CMK (cell line): ENCODE data around the gene KLHL8.
A peak's percentile ranks its signal among the peaks of the same experiment; 100 is the strongest.

Experiments used
- DNase-seq: peaks from one replicate; pipeline ENCODE4 v3.0.0-alpha.2; 2010; ENCODE audit warnings: low read depth

Gene KLHL8

DNA sequence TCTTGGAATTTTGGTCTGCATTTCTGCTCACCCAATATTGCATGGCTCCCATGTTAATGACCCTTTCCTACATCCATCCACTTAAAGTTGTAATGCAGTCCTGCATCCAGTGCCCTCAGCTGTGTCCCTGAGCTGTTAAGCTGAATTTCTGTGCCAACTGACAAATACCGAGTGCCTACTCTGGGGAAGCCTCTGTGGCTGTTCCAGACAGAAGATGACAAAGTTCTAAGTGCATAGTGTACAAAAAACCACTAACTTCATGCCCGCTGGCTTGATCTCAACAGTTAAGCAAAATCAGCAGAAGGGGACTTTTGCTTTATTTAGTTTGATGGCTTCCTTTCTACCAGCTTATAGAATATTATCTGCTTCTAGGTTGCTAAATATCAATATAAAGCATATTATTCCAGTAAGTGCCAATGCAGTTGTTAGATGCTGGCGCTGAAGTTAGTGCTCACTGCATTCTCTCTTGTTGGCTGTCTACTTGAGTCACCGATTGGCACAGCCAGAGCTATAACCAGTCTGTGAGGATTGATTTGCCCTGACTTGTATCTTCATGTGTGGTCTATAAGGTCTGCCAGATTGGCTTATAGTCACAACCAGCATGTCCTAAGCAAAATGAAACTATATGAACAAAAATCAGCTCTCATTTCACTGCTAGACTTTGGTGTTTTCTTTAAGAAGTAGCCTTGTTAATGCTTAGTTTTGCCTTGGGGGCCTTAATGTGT, 98.9 kb downstream of the KLHL8 start:
- no peak for DNase-seq

DNA sequence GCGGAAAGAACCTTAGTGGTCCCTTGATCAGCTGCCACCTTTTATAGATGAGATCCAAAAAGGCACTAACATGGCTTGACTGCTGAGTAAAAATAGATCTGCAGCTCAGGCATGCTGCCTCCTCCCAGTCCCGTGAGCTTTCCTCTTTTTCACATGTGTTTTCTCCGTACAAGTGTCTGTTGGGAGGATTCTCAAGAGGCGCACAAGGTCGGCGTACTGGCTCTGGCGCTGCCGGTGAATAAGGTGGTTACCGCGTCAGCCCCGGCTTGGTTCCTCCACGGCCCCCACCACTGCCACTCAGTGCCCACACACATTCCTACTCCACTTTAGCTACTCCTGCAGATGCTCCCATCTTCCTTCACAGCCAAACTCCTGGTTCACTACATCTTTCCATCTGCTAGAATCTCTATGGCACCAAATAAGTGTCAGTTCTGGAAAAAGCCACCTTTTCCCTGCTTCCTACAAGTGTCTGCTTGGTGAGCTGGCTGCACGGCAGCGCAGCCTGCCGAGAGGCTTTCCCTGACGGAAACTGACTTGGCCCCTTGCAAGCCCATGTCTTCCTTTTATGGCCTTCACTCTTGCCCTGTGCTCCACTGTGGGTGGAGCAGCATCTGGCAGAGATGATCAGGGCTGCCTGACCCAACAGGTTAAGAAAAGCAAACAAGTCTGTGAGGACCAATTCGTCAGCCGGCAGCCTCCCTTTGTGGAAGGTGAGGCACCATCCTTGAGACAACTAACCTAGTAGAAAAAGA, 99.8 kb downstream of the KLHL8 start:
- no peak for DNase-seq

DNA sequence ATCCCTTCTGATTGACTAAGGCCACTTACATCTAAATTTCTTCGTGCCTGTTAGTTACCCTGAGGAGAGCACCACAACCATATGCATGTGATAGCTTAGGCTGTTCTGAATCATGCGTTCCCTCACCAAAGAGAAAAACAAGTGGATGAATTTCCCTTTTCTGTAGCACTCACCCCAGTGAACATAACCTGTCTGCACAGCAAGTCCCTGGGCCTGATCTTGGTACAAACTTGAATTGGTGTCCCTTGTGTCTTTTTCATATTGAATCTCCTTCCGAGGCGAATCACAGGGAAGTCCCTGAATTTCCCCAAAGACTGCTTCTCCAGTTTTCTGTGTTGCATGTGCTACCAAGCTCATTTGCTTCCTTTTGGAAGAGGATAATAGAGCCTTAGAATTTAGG, 100.4 kb downstream of the KLHL8 start:
- no peak for DNase-seq

DNA sequence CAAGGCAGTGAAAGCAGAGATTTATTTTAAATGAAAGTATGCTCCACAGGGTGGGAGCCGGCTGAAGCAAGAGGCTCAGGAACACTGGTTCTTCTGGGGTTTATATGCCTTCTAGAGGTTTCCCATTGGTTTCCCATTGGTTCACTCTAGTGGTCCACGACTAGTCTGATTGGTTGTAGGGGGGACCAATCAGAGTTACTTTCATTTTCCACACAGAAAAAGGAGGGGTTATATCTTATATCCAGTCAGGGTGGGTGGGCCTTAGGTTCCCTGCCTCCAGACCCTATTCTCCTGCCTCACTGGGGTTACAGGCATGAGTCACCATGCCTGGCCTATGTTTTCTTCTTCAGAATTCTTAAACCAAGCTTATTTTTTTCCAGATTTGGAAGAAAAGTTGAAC, 101.6 kb downstream of the KLHL8 start:
- DNase-seq: no peak

DNA sequence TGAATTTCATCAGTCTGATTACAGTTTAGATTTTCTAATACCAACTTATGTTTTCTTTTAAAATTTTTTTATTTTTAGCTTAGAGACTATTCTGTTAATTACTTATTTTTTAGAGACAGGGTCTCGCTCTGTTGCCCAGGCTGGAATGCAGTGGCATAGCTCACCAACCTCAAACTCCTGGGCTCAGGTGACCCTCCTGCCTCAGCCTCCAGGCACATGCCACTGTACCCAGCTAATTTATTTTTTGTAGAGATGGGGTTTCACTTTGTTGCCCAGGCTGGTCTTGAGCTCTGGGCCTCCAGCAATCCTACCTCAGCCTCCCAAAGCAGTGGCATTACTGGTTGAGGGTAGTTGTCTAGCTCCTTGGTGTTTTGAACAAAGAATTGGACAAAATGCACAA, 102.0 kb downstream of the KLHL8 start:
- DNase-seq: no peak

DNA sequence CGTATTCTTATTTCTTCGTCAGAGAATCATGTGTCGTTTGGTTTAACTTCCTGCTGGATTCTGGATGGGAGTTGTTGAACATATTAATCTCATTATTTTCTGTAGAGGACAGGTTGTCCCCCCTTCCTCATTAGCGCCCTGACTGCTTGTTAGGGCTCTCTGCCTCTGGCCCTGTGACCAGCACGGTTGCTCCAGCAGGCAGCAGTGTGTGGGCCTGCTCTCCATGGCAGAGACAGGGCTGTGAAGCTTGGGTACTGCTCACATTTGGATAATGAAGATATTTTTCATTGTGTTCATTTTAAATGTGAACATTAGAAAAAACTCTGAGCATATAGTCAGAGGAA, 102.7 kb downstream of the KLHL8 start:
- no peak for DNase-seq

DNA sequence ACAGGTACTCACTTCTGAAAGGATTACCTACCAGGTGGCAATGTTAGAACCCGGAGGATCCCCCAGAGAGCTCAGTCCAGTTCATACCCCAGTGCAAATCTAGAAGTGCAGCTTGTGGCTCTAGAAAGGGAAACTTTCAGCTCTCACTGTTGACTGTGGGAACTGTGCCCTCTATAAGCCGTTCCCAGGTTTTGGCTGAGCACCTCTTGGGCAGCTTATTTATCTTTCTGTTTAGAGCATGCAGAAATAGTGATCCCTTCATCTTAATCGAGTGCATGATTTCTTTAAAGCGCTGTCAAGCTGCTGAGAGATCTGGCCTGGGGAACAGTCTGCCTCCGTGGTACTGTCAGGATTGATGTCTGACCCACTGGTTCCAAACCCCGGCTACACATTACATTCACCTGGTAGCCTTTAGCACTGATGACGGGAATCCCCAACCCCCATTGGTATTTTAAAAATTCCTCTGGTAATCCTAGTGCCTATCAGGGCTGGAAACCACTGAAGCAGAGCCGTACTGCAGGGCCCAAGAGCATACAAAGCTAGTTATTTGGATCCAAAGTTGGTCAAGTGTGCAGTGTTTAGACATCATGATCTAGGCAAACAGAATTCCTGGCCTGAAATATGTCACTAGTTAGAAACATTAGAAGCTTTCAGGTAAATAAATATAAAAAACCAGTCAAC, 103.2 kb downstream of the KLHL8 start:
- no peak for DNase-seq

DNA sequence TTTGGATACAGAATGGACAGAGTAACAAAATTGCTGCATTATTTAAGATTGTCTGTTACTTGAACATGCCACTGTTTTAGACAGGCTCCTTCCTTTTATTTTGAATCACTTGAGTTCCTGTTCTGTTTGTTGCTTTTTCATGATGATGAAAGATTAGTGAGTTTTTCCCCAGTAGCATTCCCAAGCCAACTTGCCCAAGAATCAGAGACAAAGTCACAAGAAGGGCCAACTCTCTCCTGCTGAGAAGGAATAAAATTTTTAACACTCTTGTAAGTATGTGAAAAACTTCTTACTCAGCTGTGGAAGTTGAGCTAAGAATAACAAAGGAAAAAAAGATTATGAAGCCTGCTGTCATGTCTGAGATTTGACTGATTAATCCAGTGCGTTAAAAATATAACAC, 104.2 kb downstream of the KLHL8 start:
- DNase-seq: no peak

DNA sequence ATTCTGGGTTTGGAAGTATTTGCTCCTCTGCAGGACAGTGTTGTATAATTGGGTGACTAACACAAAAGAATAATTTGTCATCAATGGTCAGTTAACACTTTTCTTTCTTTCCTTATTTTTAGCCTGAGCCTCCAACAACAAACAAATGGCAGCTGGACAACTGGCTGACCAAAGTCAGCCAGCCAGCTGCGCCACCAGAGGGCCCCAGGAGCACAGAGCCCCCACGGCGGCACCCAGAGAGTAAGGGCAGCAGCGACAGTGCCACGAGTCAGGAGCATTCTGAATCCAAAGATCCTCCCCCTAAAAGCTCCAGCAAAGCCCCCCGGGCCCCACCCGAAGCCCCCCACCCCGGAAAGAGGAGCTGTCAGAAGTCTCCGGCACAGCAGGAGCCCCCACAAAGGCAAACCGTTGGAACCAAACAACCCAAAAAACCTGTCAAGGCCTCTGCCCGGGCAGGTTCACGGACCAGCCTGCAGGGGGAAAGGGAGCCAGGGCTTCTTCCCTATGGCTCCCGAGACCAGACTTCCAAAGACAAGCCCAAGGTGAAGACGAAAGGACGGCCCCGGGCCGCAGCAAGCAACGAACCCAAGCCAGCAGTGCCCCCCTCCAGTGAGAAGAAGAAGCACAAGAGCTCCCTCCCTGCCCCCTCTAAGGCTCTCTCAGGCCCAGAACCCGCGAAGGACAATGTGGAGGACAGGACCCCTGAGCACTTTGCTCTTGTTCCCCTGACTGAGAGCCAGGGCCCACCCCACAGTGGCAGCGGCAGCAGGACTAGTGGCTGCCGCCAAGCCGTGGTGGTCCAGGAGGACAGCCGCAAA, 106.0 kb downstream of the KLHL8 start:
- no peak for DNase-seq

DNA sequence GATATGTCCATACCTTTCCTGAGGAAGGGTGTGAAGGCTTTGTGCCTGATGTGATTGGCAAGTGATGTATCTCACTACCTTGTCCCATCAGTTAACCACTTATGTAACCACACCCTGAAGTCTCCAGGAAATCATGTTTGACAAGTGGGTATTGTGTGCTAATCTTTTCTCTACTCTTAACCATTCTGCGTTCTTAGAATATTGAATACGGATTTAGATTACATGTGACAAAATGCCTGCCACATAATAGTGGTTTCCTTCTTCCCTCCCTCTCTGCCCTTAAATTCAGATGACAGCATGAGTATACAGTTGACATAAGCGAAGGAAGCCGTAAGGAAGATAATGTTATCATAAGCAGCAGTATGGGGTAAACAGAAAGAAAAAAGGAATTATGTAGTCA, 108.4 kb downstream of the KLHL8 start:
- DNase-seq: peak; percentile 59
